HFFc6 (cell line): ENCODE results near the gene SLC39A11. TPM values are rescaled to one million over a fixed set of nuclear protein-coding genes. Genes with fewer than 3 reads are reported as not detected.

Experiments
- DNase-seq: peaks from one replicate; pipeline ENCODE4 v3.0.0-alpha.2; 2018
- H3K27ac Mint-ChIP-seq: 2 replicates; pipeline ENCODE4 v1.8.0; 2020; ENCODE audit warnings: mild to moderate bottlenecking, mixed read lengths
- H3K27me3 Mint-ChIP-seq: 2 replicates; pipeline ENCODE4 v1.8.0; 2021; ENCODE audit warnings: mild to moderate bottlenecking, moderate library complexity, mixed read lengths; ENCODE audit not compliant: insufficient read depth
- H3K36me3 Mint-ChIP-seq: 2 replicates; pipeline ENCODE4 v1.8.0; 2021; ENCODE audit warnings: low read depth, mixed read lengths
- H3K4me1 Mint-ChIP-seq: 2 replicates; pipeline ENCODE4 v1.8.0; 2020; ENCODE audit warnings: low read depth, mixed read lengths
- H3K4me3 Mint-ChIP-seq: 2 replicates; pipeline ENCODE4 v1.8.0; 2020; ENCODE audit warnings: mild to moderate bottlenecking, moderate library complexity, mixed read lengths
- H3K9me3 Mint-ChIP-seq: 2 replicates; pipeline ENCODE4 v1.8.0; 2020; ENCODE audit warnings: mild to moderate bottlenecking, mixed read lengths
- CTCF ChIP-seq: fragments of 200-600 bp; sonication (generic); IDR thresholded peaks from 2 replicates; pipeline ENCODE4 v1.5.0; 2021; ENCODE audit warnings: antibody characterized with exemption, mild to moderate bottlenecking
- total RNA-seq, 6 experiments: library from RNA; stranded (reverse); fragmentation: NEBNext Ultra II Directional; extraction: Animal tissue kit (Norgen Biotek cat#: 25700); gene quantifications; 2 replicates in 1 of 6; 3 replicates in 5 of 6; pipeline ENCODE4 v1.2.3, GENCODE V29; 2021

Gene SLC39A11
- total RNA-seq, 6 experiments from 2014 or later: 29.7 to 40.6 (median 34.9) TPM

GRCh38 chr17:72947475-72947874 is 145.0 kb downstream of the SLC39A11 start:
- Mint-ChIP-seq H3K4me1 (peaks cover 15% of the 10 kb centered on the region; the same call in 1 of the 2 replicates), H3K4me3 (no peak overlapping the region), H3K27ac (no peak overlapping the region), H3K9me3 (no peaks in the 10 kb centered on the region), H3K36me3 (peaks cover 11% of the 10 kb centered on the region; the same call in 1 of the 2 replicates), H3K27me3 (peaks cover 1% of the 10 kb centered on the region)
- no peak for DNase-seq
- no peak for TF ChIP-seq CTCF

GRCh38 chr17:72946696-72947095 is 145.8 kb downstream of the SLC39A11 start:
- Mint-ChIP-seq H3K36me3 (peaks cover 11% of the 10 kb centered on the region; the same call in 1 of the 2 replicates), H3K4me3 (no peak overlapping the region), H3K9me3 (no peaks in the 10 kb centered on the region), H3K27ac (no peak overlapping the region), H3K27me3 (peaks cover 1% of the 10 kb centered on the region; the same call in 1 of the 2 replicates), H3K4me1 (peaks cover 15% of the 10 kb centered on the region; the same call in 1 of the 2 replicates)
- TF ChIP-seq CTCF: no peak
- no peak for DNase-seq

- peaks cover 15% of the 10 kb centered on the region; the same call in 1 of the 2 replicates for H3K4me1 Mint-ChIP-seq
- no peak overlapping the region for H3K4me3 Mint-ChIP-seq
- no peak for DNase-seq
- TF ChIP-seq CTCF: no peak
- peaks cover 11% of the 10 kb centered on the region; the same call in 1 of the 2 replicates for H3K36me3 Mint-ChIP-seq
- H3K9me3 Mint-ChIP-seq: no peaks in the 10 kb centered on the region
- H3K27me3 Mint-ChIP-seq: peaks cover 1% of the 10 kb centered on the region; the same call in 1 of the 2 replicates
- no peak overlapping the region for H3K27ac Mint-ChIP-seq
Observed at GRCh38 chr17:72946156-72946555, 146.3 kb downstream of the SLC39A11 start.

GRCh38 chr17:72945473-72945872 is 147.0 kb downstream of the SLC39A11 start:
- H3K27ac Mint-ChIP-seq: no peak overlapping the region
- peaks cover 12% of the 10 kb centered on the region; the same call in 1 of the 2 replicates for H3K4me1 Mint-ChIP-seq
- no peaks in the 10 kb centered on the region for H3K9me3 Mint-ChIP-seq
- TF ChIP-seq CTCF: no peak
- peaks cover 11% of the 10 kb centered on the region; the same call in 1 of the 2 replicates for H3K36me3 Mint-ChIP-seq
- H3K27me3 Mint-ChIP-seq: peaks cover 1% of the 10 kb centered on the region; the same call in 1 of the 2 replicates
- no peak for DNase-seq
- no peak overlapping the region for H3K4me3 Mint-ChIP-seq

- no peak for DNase-seq
- peaks cover 11% of the 10 kb centered on the region; the same call in 1 of the 2 replicates for H3K36me3 Mint-ChIP-seq
- no peaks in the 10 kb centered on the region for H3K9me3 Mint-ChIP-seq
- no peak overlapping the region for H3K4me3 Mint-ChIP-seq
- TF ChIP-seq CTCF: no peak
- H3K27me3 Mint-ChIP-seq: peaks cover 1% of the 10 kb centered on the region; the same call in 1 of the 2 replicates
- no peak overlapping the region for H3K27ac Mint-ChIP-seq
- H3K4me1 Mint-ChIP-seq: no peaks in the 10 kb centered on the region
Observed at GRCh38 chr17:72943826-72944689, 148.4 kb downstream of the SLC39A11 start.
